ENCODE measurements around the gene MEGF10.

GRCh38 chr5:127450046-127450445 is 159.4 kb downstream of the MEGF10 start:
- TF ChIP-seq CTCF (IDR thresholded peaks at IDR 0.05) (no peak), POLR2A (IDR thresholded peaks at IDR 0.05) (no peak)
